GM12892 (cell line): ENCODE results near the gene CLEC18A.
"Not testable (repeated sequence)": the region's sequence is repeated elsewhere in the genome, so short reads cannot be mapped to it uniquely, and the experiment has no call there.

Experiments used
- POLR2A ChIP-seq: IDR thresholded peaks from 2 replicates; pipeline ENCODE4 v1.6.1; 2011; ENCODE audit warnings: low read depth, low read length, control low read depth
- POLR2AphosphoS5 ChIP-seq: IDR thresholded peaks from 2 replicates; pipeline ENCODE4 v1.6.1; 2011; ENCODE audit warnings: low read depth, low read length, control low read depth

- TF ChIP-seq POLR2A, POLR2AphosphoS5: not testable (repeated sequence)
Observed at GRCh38 chr16:69972120-69972519, 21.0 kb downstream of the CLEC18A start.
